GM23248 (cell line): Measurements from ENCODE around the gene BCR.

ENCODE experiments used
- EZH2 ChIP-seq: fragments of 200-600 bp; sonication (generic); IDR thresholded peaks from 2 replicates; pipeline ENCODE4 v1.6.1; 2018; ENCODE audit warnings: antibody characterized with exemption, mild to moderate bottlenecking; ENCODE audit not compliant: insufficient read depth, poor library complexity, severe bottlenecking
- EZH2phosphoT487 ChIP-seq: fragments of 200-600 bp; sonication (generic); IDR thresholded peaks from 2 replicates; pipeline ENCODE4 v1.6.1; 2018; ENCODE audit warnings: antibody characterized with exemption, moderate library complexity, mild to moderate bottlenecking, low read depth; ENCODE audit not compliant: insufficient read depth

DNA sequence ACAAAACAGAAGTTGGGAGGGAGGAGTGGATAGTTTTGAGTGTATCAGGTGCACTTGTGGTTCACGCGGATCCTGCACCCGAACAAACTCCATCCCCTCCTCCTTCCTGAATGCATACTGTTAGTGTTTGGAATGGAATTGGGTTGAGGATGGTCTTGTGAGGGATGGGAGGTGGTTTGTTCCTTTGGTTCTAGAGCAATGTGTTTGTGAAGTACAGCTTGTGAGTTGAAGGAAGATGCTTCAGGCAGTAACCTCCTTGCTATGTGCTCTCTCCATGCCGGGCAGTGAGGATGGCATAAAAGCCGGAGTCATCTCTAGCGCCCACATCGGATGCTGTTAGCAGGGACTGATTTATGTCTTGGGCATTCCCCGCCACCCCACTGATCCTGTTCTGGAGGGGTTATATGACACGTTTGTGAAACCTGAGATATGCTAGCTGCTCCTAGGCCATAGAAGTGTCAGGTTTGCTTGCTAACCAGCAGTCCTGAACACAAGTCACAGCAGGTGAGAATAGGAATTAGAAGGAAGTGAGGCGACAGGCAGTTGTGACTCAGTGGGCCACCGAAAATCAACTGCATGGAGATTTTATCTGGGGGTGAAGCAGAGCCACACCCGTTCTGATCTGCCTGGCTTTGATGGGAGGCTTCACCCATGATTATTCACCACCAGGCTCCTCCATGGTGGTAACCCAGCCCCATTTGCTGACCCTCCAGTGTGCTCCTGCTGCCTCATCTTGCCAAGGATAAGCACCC lies 2.2 kb downstream of the BCR start:
- TF ChIP-seq EZH2phosphoT487 (no peak), EZH2 (no peak)
